GM12874 (cell line): Measurements from ENCODE around the gene PLEKHA8.
A peak's percentile ranks its signal among the peaks of the same experiment; 100 is the strongest.

Experiments used
- CTCF ChIP-seq: IDR thresholded peaks from 2 replicates; pipeline ENCODE4 v1.5.1; 2011; ENCODE audit warnings: low read depth, mild to moderate bottlenecking, control low read depth, low read length, moderate library complexity; ENCODE audit not compliant: insufficient read depth

Gene PLEKHA8

GRCh38 chr7:30023524-30023923 is 4.7 kb upstream of the PLEKHA8 start:
- no peak for TF ChIP-seq CTCF

GRCh38 chr7:30026229-30027064 is 1.8 kb upstream of the PLEKHA8 start, which contains the start of gene FKBP14:
Gene FKBP14, minus strand, starts transcription at chr7:30026702. Its CDS starts 194 bp downstream, at chr7:30026508.
- TF ChIP-seq CTCF = no peak

- no peak for TF ChIP-seq CTCF
Measured at GRCh38 chr7:30027065-30027456, 1.2 kb upstream of the PLEKHA8 start.

GRCh38 chr7:30027740-30028215 is 434 bp upstream of the PLEKHA8 start:
- TF ChIP-seq CTCF = no peak

GRCh38 chr7:30028749-30029635 is 780 bp downstream of the PLEKHA8 start:
- TF ChIP-seq CTCF = no peak

GRCh38 chr7:30029696-30030095 is 1.5 kb downstream of the PLEKHA8 start:
- peak; percentile 16; the same call in 1 of the 2 replicates for TF ChIP-seq CTCF
